ENCODE results near the gene TTLL11.

GRCh38 chr9:122132539-122132938 lies 39.4 kb upstream of the TTLL11 start:
- TF ChIP-seq CTCF (IDR thresholded peaks at IDR 0.05): no peak
- TF ChIP-seq POLR2A (IDR thresholded peaks at IDR 0.05): no peak

Data from uterus (tissue), 2 donors.